HG03432 (cell line): ENCODE results near the gene ARRB2.

ENCODE experiments used
- ATAC-seq: cut with Tn5 transposase; IDR thresholded peaks from one replicate; pipeline ENCODE4 v1.9.1; 2021; ENCODE audit warnings: mild to moderate bottlenecking, moderate library complexity; ENCODE audit not compliant: unreplicated experiment

ARRB2 gene

GRCh38 chr17:4748686-4749085 lies 38.3 kb downstream of the ARRB2 start:
- ATAC-seq = no peak

- ATAC-seq = no peak
These were observed 40.2 kb downstream of the ARRB2 start for GRCh38 chr17:4750606-4751005.

GRCh38 chr17:4751932-4752331 lies 41.5 kb downstream of the ARRB2 start:
- ATAC-seq = no peak

GRCh38 chr17:4753392-4753791 lies 43.0 kb downstream of the ARRB2 start:
- ATAC-seq = no peak

- ATAC-seq = no peak
These were observed 49.4 kb downstream of the ARRB2 start for GRCh38 chr17:4759776-4760236.

GRCh38 chr17:4764595-4764994 lies 54.2 kb downstream of the ARRB2 start:
- ATAC-seq = no peak

- ATAC-seq = no peak
These were observed 55.8 kb downstream of the ARRB2 start for GRCh38 chr17:4766201-4766600.

GRCh38 chr17:4766723-4767122 lies 56.3 kb downstream of the ARRB2 start:
- no peak for ATAC-seq

GRCh38 chr17:4768298-4768697 lies 57.9 kb downstream of the ARRB2 start:
- no peak for ATAC-seq

- ATAC-seq = no peak
These were observed 59.2 kb downstream of the ARRB2 start for GRCh38 chr17:4769628-4770027.
